T-helper 2 cell treated with Interferon-gamma antibody and Interleukin-4, amounts not matched to agents 5 μg/mL and 100 μg/mL, for 36 hours (primary cell): Measurements from ENCODE around the gene ABHD17C.

ENCODE experiments used
- DNase-seq: peaks from one replicate; pipeline ENCODE4 v3.0.0; 2021; ENCODE audit warnings: low spot score
- H3K27ac Mint-ChIP-seq: one replicate; pipeline ENCODE4 v1.8.0; 2021; ENCODE audit warnings: mild to moderate bottlenecking, mixed read lengths
- H3K27me3 Mint-ChIP-seq: one replicate; pipeline ENCODE4 v1.8.0; 2021; ENCODE audit warnings: low read depth, mixed read lengths
- H3K36me3 Mint-ChIP-seq: one replicate; pipeline ENCODE4 v1.8.0; 2021; ENCODE audit warnings: low read depth, mixed read lengths
- H3K4me1 Mint-ChIP-seq: one replicate; pipeline ENCODE4 v1.8.0; 2021; ENCODE audit warnings: low read depth, mixed read lengths
- H3K4me3 Mint-ChIP-seq: one replicate; pipeline ENCODE4 v1.8.0; 2022; ENCODE audit warnings: mild to moderate bottlenecking, moderate library complexity, mixed read lengths
- H3K9me3 Mint-ChIP-seq: one replicate; pipeline ENCODE4 v1.8.0; 2021; ENCODE audit warnings: mixed read lengths

The ABHD17C gene

DNA sequence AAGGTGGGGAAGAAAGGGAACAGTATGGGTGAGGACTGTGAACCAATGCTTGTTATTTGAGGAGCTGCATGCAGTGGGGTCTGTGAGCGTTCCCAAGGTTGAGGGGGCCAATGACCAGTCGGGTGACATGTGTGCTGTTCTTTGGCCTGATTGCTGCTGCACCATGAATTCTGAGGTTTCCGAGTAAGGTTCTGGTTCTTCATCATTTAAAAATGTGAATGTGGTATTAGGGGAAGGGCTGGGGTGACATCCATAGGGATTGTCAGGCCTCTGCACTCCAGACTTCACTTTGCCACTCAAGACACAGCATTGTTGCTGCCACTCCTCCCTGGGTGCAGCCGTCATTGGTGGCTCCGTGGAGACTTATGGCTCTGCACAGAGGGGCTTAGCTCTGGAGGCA lies 32.5 kb downstream of the ABHD17C start:
- DNase-seq, result no peak
- H3K27me3 Mint-ChIP-seq, result no peaks in the 10 kb centered on the region
- H3K9me3 Mint-ChIP-seq, result no peaks in the 10 kb centered on the region
- no peak overlapping the region for H3K4me3 Mint-ChIP-seq
- no peaks in the 10 kb centered on the region for H3K4me1 Mint-ChIP-seq
- no peak overlapping the region for H3K27ac Mint-ChIP-seq
- no peaks in the 10 kb centered on the region for H3K36me3 Mint-ChIP-seq

- no peaks in the 10 kb centered on the region for H3K4me1 Mint-ChIP-seq
- no peak for DNase-seq
- no peak overlapping the region for H3K27ac Mint-ChIP-seq
- no peak overlapping the region for H3K4me3 Mint-ChIP-seq
- no peaks in the 10 kb centered on the region for H3K9me3 Mint-ChIP-seq
- no peaks in the 10 kb centered on the region for H3K36me3 Mint-ChIP-seq
- H3K27me3 Mint-ChIP-seq, result no peaks in the 10 kb centered on the region
These were observed 35.3 kb downstream of the ABHD17C start for GRCh38 chr15:80730387-80730786.

DNA sequence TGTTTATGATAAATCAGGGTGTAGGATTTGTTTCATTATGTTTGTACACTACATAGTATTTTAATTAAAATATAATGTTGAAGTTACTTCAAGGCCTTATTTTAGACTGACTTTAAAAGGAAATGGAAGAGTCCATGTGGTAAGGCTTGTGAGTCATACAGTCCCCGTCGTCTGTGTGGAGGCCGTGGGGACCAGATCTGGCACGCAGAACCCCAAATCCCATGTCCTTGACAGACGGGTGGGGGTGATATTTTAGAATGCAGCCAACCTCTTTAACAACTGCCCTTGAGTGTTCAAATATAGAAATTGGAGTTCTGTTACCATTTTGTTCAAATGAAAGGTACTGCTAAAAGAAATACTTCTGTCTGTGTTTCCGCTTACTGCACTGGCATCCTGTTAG lies 35.8 kb downstream of the ABHD17C start:
- H3K27me3 Mint-ChIP-seq, result no peaks in the 10 kb centered on the region
- DNase-seq, result no peak
- no peaks in the 10 kb centered on the region for H3K9me3 Mint-ChIP-seq

GRCh38 chr15:80732167-80732566 lies 37.1 kb downstream of the ABHD17C start:
- no peaks in the 10 kb centered on the region for H3K9me3 Mint-ChIP-seq
- no peaks in the 10 kb centered on the region for H3K36me3 Mint-ChIP-seq
- H3K27ac Mint-ChIP-seq, result no peak overlapping the region
- DNase-seq, result no peak
- no peak overlapping the region for H3K4me3 Mint-ChIP-seq
- H3K4me1 Mint-ChIP-seq, result no peaks in the 10 kb centered on the region
- H3K27me3 Mint-ChIP-seq, result no peaks in the 10 kb centered on the region

More for the DNA sequence above, 35.8 kb downstream of the ABHD17C start:
- no peaks in the 10 kb centered on the region for H3K36me3 Mint-ChIP-seq
- no peak overlapping the region for H3K4me3 Mint-ChIP-seq
- no peaks in the 10 kb centered on the region for H3K4me1 Mint-ChIP-seq
- H3K27ac Mint-ChIP-seq, result no peak overlapping the region

DNA sequence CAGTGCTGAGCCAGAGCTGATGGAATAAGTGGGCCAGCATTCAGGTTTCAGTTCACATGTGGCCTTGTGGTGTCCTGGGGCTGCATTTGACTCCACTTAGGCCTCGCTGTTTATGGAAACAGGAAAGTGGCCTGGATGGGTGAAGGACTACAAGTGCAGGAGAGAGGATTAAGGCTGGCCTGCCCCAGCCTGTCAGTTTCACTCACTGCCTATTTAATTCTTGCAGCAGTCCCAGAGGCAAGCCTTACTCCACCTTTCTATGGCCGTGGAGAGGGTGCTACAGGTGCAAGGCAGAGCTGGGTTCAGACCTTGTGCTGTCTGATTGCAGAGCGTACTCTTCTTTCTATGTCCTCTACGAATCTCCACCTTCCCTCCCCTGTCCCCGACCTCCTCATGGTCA lies 37.7 kb downstream of the ABHD17C start:
- DNase-seq, result no peak
- Mint-ChIP-seq H3K9me3 (no peaks in the 10 kb centered on the region), H3K27me3 (no peaks in the 10 kb centered on the region), H3K27ac (no peak overlapping the region), H3K4me3 (no peak overlapping the region), H3K36me3 (no peaks in the 10 kb centered on the region), H3K4me1 (no peaks in the 10 kb centered on the region)

GRCh38 chr15:80733460-80733859 lies 38.4 kb downstream of the ABHD17C start:
- Mint-ChIP-seq H3K4me3 (no peak overlapping the region), H3K27ac (no peak overlapping the region), H3K9me3 (no peaks in the 10 kb centered on the region), H3K36me3 (no peaks in the 10 kb centered on the region), H3K4me1 (no peaks in the 10 kb centered on the region), H3K27me3 (no peaks in the 10 kb centered on the region)
- no peak for DNase-seq

- Mint-ChIP-seq H3K4me3 (no peak overlapping the region), H3K9me3 (no peaks in the 10 kb centered on the region), H3K27me3 (no peaks in the 10 kb centered on the region), H3K4me1 (no peaks in the 10 kb centered on the region), H3K27ac (no peak overlapping the region), H3K36me3 (no peaks in the 10 kb centered on the region)
- no peak for DNase-seq
These were observed 40.2 kb downstream of the ABHD17C start for GRCh38 chr15:80735344-80735743.

DNA sequence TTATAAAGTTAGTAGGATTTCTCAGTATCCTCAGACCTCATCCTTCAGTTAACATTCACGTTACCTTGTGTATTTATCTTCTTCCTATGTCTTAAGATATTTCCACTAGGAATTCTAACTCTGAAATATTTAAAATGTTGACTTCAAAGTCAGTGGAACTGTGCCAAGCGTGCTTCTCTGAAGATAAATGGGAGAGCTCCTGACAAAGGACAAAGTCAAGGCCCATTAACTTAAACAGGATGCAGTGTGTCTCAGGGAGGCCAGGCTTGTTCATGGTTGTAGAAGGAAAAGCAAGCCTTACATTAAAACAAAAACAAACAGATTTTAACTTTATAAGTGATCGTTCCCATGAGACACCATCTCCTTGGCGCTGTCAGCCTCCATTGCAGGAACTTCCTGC lies 41.5 kb downstream of the ABHD17C start:
- H3K4me1 Mint-ChIP-seq, result no peaks in the 10 kb centered on the region
- no peak overlapping the region for H3K27ac Mint-ChIP-seq
- H3K36me3 Mint-ChIP-seq, result no peaks in the 10 kb centered on the region
- H3K27me3 Mint-ChIP-seq, result no peaks in the 10 kb centered on the region
- no peak overlapping the region for H3K4me3 Mint-ChIP-seq
- H3K9me3 Mint-ChIP-seq, result no peaks in the 10 kb centered on the region
- DNase-seq, result no peak

- Mint-ChIP-seq H3K36me3 (no peaks in the 10 kb centered on the region), H3K4me1 (no peaks in the 10 kb centered on the region), H3K27me3 (no peaks in the 10 kb centered on the region), H3K4me3 (no peak overlapping the region), H3K9me3 (no peaks in the 10 kb centered on the region), H3K27ac (no peak overlapping the region)
- no peak for DNase-seq
These were observed 44.8 kb downstream of the ABHD17C start for GRCh38 chr15:80739919-80740318.

- Mint-ChIP-seq H3K4me1 (no peaks in the 10 kb centered on the region), H3K27me3 (no peaks in the 10 kb centered on the region), H3K4me3 (no peak overlapping the region), H3K27ac (no peak overlapping the region), H3K36me3 (no peaks in the 10 kb centered on the region), H3K9me3 (no peaks in the 10 kb centered on the region)
- DNase-seq, result no peak
These were observed 47.0 kb downstream of the ABHD17C start for GRCh38 chr15:80742081-80742480.

- H3K27ac Mint-ChIP-seq, result no peak overlapping the region
- no peak overlapping the region for H3K4me3 Mint-ChIP-seq
- no peaks in the 10 kb centered on the region for H3K36me3 Mint-ChIP-seq
- H3K4me1 Mint-ChIP-seq, result no peaks in the 10 kb centered on the region
- DNase-seq, result no peak
- no peaks in the 10 kb centered on the region for H3K27me3 Mint-ChIP-seq
- no peaks in the 10 kb centered on the region for H3K9me3 Mint-ChIP-seq
These were observed 48.2 kb downstream of the ABHD17C start for GRCh38 chr15:80743189-80743833.

GRCh38 chr15:80744415-80744814 lies 49.3 kb downstream of the ABHD17C start:
- no peak for DNase-seq
- Mint-ChIP-seq H3K9me3 (no peaks in the 10 kb centered on the region), H3K27ac (no peak overlapping the region), H3K27me3 (no peaks in the 10 kb centered on the region), H3K36me3 (no peaks in the 10 kb centered on the region), H3K4me3 (no peak overlapping the region), H3K4me1 (no peaks in the 10 kb centered on the region)

DNA sequence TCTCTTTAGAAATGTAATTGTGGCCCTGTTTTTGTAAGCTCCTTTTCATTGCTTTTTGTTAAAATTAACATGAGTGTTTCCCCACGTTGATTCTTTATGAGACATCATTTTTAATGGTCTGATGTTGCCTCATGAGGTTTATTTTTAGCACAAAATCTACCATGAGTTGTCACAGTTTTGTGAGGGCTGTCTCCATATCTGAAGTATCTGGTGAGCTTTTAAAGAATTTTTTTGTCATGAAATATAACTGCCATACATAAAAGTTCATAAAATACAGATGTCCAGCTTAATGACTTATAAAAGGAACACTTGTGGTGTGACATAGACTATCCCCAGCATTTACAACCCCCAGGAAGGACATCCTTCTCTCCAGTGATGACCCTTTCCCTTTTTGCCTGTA lies 49.7 kb downstream of the ABHD17C start:
- Mint-ChIP-seq H3K4me3 (no peak overlapping the region), H3K36me3 (no peaks in the 10 kb centered on the region), H3K27me3 (no peaks in the 10 kb centered on the region), H3K27ac (no peak overlapping the region), H3K4me1 (no peaks in the 10 kb centered on the region), H3K9me3 (no peaks in the 10 kb centered on the region)
- DNase-seq, result no peak

- Mint-ChIP-seq H3K9me3 (no peaks in the 10 kb centered on the region), H3K4me3 (no peak overlapping the region), H3K36me3 (no peaks in the 10 kb centered on the region), H3K4me1 (no peaks in the 10 kb centered on the region), H3K27me3 (no peaks in the 10 kb centered on the region), H3K27ac (no peak overlapping the region)
- no peak for DNase-seq
These were observed 50.8 kb downstream of the ABHD17C start for GRCh38 chr15:80745888-80746287.

GRCh38 chr15:80747317-80748053 lies 52.4 kb downstream of the ABHD17C start:
- H3K27me3 Mint-ChIP-seq, result no peaks in the 10 kb centered on the region
- H3K36me3 Mint-ChIP-seq, result no peaks in the 10 kb centered on the region
- no peak overlapping the region for H3K4me3 Mint-ChIP-seq
- DNase-seq, result no peak
- no peaks in the 10 kb centered on the region for H3K4me1 Mint-ChIP-seq
- H3K9me3 Mint-ChIP-seq, result no peaks in the 10 kb centered on the region
- no peak overlapping the region for H3K27ac Mint-ChIP-seq
